ENCODE measurements around the gene PXMP4.

The PXMP4 gene

DNA sequence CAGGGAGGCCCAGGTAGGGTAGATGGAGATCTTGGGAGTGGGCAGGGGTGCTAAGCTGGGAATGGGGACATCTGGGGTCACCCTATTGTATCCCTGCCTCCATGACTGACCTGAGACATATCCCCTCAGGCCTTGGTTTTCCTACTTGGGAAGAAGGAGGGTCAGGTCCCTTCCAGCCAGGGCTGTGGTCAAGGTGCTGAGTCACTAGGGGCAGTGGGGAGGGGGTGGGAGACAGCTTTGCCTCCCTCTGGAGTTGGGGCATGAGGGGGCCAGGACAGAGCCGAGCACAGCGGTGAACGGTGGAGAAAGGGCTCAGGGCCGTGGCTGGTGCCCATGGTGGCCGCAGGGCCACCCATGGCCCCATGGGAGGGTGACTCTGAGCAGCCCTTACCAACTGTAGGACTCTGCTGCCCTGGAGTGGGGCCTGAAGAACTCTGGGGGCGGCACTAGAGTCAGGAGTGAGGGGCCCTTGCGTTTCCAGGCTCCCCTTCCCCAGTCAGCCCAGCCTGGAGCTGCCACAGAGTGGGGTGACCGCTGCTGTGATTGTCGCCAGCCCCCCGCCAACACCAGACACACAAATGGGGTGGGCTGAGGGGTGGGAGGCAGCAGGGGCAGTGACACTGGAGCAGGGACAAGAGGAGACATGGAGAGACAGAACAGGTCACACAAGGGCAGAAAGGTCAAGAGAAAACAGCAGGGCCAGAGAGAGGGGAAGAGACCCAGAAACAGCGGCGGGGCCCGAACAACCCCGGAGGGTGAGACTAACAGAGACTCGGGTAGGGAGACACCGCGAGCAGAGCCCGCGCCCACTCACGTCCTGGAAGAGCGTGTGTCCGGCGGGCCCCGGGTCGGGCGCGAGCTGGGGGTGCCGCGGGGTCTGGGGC is 46.5 kb downstream of the PXMP4 start:
- H3K4me1 Mint-ChIP-seq = peaks cover 24% of the 10 kb centered on the region
- H3K4me3 Mint-ChIP-seq = peak overlapping the region; percentile 91
- H3K36me3 Mint-ChIP-seq (ENCODE audit: insufficient read depth) = peaks cover 4% of the 10 kb centered on the region
- DNase-seq (ENCODE audit: low spot score in 2 of 2) (no peak), ATAC-seq (replicated peaks; ENCODE audit: extremely low read depth, poor library complexity, severe bottlenecking) (peak; percentile 11)
- H3K27ac Mint-ChIP-seq (ENCODE audit: low read depth) = peak overlapping the region; percentile 55
- H3K27me3 Mint-ChIP-seq = no peaks in the 10 kb centered on the region
- H3K9me3 Mint-ChIP-seq = no peaks in the 10 kb centered on the region

DNA sequence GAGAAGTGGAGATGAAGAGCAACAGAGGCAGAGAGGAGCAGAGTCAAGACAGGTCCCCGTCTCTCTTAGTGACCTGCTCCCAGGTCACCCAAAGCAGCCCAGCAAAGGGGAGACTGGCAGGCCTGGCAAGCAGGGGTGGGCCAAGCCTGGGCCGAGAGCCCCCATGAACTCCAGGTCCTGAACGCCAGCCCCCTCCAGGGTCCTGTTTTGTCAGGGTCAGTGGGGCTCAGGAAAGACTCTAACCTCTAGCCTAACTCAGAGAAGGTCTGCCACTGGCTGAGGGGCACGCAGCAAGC is 47.0 kb downstream of the PXMP4 start:
- ATAC-seq (replicated peaks; ENCODE audit: extremely low read depth, poor library complexity, severe bottlenecking) (no peak), DNase-seq (ENCODE audit: low spot score in 2 of 2) (no peak)
- peaks cover 22% of the 10 kb centered on the region for H3K4me1 Mint-ChIP-seq
- peaks cover 4% of the 10 kb centered on the region for H3K36me3 Mint-ChIP-seq (ENCODE audit: insufficient read depth)
- no peaks in the 10 kb centered on the region for H3K27me3 Mint-ChIP-seq
- peak overlapping the region; percentile 55 for H3K27ac Mint-ChIP-seq (ENCODE audit: low read depth)
- peak overlapping the region; percentile 91 for H3K4me3 Mint-ChIP-seq
- H3K9me3 Mint-ChIP-seq = no peaks in the 10 kb centered on the region

DNA sequence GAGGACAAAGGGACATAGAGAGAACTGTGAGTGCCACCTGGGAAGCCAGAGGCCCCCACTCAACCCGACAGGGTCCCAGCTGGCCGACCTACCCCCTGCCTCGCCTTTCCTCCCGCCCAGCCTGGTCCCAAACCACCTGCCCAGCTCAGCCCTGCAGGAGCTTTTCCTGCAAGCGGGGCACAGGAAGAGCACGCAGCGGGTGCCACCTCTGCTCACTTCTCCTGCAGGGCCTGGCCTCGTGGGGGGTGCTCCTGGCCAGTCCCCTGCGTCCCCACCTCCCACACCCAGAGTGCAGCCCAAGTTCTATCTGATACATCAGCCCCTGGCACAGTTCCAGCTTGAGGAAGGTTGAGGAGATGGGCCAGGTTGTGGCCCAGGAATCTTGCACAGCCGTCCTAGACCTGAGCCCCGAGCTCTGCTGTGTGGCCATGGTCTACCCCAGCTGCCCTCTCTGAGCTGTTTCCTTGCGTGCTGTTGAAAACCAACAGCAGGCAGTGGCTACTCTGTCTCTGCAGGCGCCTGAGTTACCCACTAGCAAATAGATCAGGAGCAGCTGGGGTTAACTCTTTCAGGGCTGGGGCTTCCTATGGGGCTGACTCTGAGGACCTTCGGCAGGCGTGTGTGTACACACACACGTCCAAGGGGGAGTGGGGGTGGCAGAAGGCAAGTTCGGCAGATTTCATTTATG is 47.5 kb downstream of the PXMP4 start:
- no peak for ATAC-seq (replicated peaks; ENCODE audit: extremely low read depth, poor library complexity, severe bottlenecking)
- H3K27me3 Mint-ChIP-seq = no peaks in the 10 kb centered on the region
- H3K4me1 Mint-ChIP-seq = peaks cover 22% of the 10 kb centered on the region
- no peaks in the 10 kb centered on the region for H3K9me3 Mint-ChIP-seq
- peak overlapping the region; percentile 55 for H3K27ac Mint-ChIP-seq (ENCODE audit: low read depth)
- H3K4me3 Mint-ChIP-seq = peak overlapping the region; percentile 91
- DNase-seq (ENCODE audit: low spot score in 2 of 2) = no peak
- H3K36me3 Mint-ChIP-seq (ENCODE audit: insufficient read depth) = peaks cover 4% of the 10 kb centered on the region

DNA sequence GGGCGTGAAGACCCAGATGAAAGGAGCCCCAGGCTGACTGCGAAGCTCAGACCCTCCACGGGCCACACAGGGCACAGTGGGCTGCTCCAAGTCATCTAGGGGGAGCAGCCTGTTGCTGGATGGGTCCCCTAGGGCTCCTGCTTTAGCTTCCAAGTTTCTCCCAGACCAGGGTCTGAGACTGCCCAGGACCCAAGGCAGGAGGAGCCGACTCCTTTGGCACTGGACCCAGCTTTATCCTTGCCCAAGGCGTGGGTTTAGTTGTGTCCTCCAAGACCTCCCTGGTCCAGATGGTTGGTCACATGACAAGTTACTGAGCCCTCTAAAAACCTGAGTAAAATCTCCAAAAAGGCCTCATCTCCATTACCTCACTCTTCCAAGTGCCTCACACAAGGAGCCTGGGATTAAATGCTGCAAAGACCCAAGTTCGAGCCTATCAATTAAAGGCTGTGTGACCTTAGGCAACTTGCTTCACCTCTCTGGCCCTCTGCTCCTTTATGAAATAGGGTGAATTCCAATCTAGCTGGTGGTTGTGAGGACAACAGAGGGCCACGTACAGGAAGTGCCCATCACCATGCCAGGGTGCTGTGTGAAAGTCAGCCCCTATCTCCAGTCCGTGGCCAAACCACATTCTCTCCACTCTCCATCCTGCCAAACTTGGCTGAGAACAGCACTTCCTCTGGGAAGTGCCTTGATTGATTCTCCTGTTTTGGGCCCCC is 48.4 kb downstream of the PXMP4 start:
- no peak for ATAC-seq (replicated peaks; ENCODE audit: extremely low read depth, poor library complexity, severe bottlenecking)
- Mint-ChIP-seq H3K9me3 (no peaks in the 10 kb centered on the region), H3K4me3 (peak overlapping the region; percentile 91), H3K27ac (ENCODE audit: low read depth) (no peak overlapping the region), H3K27me3 (no peaks in the 10 kb centered on the region), H3K4me1 (peaks cover 24% of the 10 kb centered on the region), H3K36me3 (ENCODE audit: insufficient read depth) (peaks cover 4% of the 10 kb centered on the region)
- DNase-seq (ENCODE audit: low spot score in 2 of 2) = no peak

DNA sequence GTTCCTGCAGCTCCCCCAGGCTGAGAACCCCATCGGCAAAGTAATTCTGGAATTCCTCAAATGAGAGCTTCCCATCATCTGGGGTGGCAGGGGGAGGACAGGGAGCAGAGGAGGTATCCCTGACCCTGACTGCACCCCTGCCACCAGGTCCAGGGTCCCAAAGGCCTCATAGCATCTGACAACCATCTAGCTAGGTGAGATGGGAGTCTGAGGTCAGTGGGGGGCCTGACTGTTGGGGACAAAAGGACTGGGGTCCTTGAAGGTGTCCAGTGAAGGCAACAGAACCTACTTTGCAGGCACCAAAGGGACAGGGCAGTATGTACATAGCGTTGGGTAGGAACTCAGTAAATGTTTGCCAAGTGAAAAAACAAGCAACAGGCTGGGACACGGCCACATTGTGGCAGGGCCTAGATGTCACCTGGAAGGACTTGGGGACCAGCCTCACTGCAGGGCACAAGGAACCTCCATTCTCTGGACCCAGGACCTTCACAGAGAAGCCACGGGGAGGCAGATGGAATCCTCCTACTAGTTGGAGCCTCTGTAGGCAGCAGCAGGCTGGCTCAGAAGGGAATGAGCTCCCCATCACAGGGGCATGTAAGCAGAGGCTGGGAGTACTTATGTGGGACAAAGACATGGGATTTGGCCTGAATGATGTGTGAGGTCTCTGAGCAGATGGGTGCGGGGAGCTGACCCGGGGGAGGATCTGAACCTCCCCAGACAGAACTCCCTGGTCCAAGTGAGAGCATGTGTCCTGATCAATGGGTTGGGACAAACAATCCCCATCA is 49.2 kb downstream of the PXMP4 start:
- no peak overlapping the region for H3K27ac Mint-ChIP-seq (ENCODE audit: low read depth)
- ATAC-seq (replicated peaks; ENCODE audit: extremely low read depth, poor library complexity, severe bottlenecking) (no peak), DNase-seq (ENCODE audit: low spot score in 2 of 2) (no peak)
- no peaks in the 10 kb centered on the region for H3K9me3 Mint-ChIP-seq
- H3K4me3 Mint-ChIP-seq = no peak overlapping the region
- peaks cover 32% of the 10 kb centered on the region for H3K4me1 Mint-ChIP-seq
- peaks cover 9% of the 10 kb centered on the region for H3K36me3 Mint-ChIP-seq (ENCODE audit: insufficient read depth)
- no peaks in the 10 kb centered on the region for H3K27me3 Mint-ChIP-seq

DNA sequence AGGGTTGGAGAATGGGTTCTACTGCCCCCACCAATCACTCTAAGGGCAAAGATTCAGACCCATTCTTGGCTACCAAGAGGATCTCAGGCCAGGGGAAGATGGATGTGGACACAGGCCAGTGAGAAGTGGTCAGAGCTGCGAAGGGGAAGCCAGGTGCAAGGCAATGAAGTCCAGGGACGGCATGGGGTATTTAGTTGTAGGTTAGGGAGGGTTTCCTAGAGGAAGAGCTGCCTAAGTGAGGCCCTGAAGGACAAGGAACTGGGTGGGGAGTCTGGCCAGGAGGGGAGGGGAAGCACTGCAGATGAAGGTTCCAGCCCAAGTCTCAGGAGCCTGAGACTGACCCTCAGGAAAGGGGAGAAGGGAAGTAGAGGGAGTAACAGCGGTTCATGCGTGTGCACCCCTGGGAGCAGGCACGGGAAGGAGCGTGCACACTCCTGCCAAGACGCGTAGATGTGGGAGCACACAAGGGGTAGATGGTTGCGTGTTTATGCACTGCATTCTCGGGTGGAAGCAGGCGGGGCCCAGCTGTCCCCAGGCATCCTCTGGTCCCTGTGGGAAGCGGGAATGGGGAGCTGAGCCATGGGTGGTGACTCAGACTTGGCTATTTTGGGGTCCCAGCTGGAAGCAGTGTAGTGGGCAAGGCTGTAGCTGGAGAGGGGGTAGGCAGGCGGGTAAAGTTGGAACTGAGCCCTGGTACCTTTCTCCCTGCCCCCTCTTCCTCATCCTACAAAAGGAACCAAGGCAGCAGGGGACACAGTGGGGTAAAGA is 50.1 kb downstream of the PXMP4 start:
- H3K4me3 Mint-ChIP-seq = no peak overlapping the region
- no peak for ATAC-seq (replicated peaks; ENCODE audit: extremely low read depth, poor library complexity, severe bottlenecking)
- H3K9me3 Mint-ChIP-seq = no peaks in the 10 kb centered on the region

DNA sequence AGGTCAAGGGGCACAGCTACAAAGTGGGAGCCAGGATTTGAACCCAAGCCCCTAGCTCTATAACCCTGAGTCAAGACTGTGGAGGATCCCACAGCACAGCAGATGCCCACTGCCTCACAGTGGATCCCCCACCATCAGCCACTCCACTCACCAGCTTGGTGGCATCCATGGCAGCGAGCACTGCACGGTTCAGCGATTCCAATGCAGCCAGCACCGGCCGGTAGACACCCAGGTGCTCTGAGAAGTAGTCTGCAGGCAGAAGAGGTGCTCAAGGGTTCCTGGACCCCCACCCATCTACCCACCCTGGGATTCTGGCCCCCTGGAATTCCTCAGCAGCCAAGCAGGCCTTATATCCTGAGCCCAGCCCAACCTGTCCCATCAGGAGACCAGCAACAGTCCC is 50.9 kb downstream of the PXMP4 start:
- DNase-seq (ENCODE audit: low spot score in 2 of 2) (no peak), ATAC-seq (replicated peaks; ENCODE audit: extremely low read depth, poor library complexity, severe bottlenecking) (no peak)
- peaks cover 34% of the 10 kb centered on the region for H3K4me1 Mint-ChIP-seq
- no peak overlapping the region for H3K4me3 Mint-ChIP-seq
- peaks cover 13% of the 10 kb centered on the region for H3K36me3 Mint-ChIP-seq (ENCODE audit: insufficient read depth)
- H3K9me3 Mint-ChIP-seq = no peaks in the 10 kb centered on the region
- H3K27ac Mint-ChIP-seq (ENCODE audit: low read depth) = no peak overlapping the region
- H3K27me3 Mint-ChIP-seq = no peaks in the 10 kb centered on the region

More for the DNA sequence above, 50.1 kb downstream of the PXMP4 start:
- DNase-seq (ENCODE audit: low spot score in 2 of 2) = no peak
- Mint-ChIP-seq H3K4me1 (peaks cover 30% of the 10 kb centered on the region), H3K27ac (ENCODE audit: low read depth) (peak overlapping the region; percentile 49), H3K27me3 (no peaks in the 10 kb centered on the region), H3K36me3 (ENCODE audit: insufficient read depth) (peaks cover 9% of the 10 kb centered on the region)

DNA sequence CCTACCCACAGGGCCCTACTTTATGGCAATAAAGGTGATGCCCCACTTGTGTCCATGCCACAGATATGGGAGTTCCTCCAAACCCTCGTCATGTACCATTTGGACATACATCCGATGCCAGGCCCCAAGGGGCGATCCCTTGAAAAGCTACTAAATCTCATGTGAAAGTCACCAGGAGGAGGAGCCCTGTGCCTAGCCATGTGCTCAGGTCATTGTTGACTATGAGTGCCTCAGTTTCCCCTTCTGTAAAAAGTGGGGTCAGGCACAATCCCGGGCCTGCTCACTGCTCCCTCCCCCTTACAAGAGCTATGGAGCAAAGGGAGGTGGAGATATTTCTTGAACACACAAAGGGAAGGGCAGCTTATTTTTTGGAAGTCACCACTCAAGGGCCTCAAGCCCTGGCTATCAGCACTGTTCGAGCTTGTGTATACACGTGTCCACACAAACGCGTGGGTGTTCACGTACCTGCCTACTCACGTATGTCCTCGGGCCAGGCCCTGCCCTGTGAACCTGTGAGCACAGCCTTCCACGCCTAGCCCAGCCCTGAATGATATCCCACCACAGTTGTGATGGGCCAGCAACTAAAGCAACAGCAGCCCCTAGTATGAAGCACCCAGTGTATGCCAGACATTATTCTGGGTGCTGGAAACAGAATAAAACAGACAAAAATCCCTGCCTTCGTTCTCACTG is 51.5 kb downstream of the PXMP4 start:
- H3K4me3 Mint-ChIP-seq = peak overlapping the region; percentile 97

DNA sequence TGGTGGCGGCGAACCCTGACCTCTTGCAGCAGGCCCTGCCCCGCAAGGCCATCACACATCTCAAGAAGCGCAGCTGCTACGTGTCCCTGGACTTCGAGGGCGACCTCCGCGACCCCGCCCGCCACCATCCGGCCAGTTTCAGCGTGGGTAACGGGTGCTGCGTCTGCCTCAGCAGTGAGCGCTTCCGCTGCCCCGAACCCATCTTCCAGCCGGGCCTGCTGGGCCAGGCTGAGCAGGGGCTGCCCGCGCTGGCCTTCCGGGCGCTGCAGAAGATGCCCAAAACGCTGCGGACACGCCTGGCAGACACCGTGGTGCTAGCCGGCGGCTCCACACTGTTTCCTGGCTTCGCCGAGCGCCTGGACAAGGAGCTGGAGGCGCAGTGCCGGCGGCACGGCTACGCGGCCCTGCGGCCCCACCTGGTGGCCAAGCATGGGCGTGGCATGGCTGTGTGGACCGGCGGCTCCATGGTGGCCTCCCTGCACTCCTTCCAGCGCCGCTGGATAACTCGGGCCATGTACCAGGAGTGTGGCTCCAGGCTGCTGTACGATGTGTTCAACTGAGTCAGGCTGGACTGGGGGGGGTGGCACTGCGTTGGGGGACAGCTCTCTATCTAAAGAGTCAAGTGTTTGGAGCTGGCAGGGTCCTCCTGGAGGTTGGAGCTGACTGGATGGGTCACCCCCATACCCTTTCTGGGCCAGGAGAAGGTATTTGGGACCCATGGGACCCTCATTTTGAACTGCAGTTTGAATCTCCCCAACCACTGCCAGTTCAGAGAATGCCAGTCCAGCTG is 52.2 kb downstream of the PXMP4 start:
- H3K36me3 Mint-ChIP-seq (ENCODE audit: insufficient read depth) = peaks cover 15% of the 10 kb centered on the region
- H3K4me3 Mint-ChIP-seq = peak overlapping the region; percentile 97
- H3K27me3 Mint-ChIP-seq = no peaks in the 10 kb centered on the region
- H3K9me3 Mint-ChIP-seq = no peaks in the 10 kb centered on the region
- DNase-seq (ENCODE audit: low spot score in 2 of 2) (peak; percentile 67 to 75), ATAC-seq (replicated peaks; ENCODE audit: extremely low read depth, poor library complexity, severe bottlenecking) (peak; percentile 53)
- H3K4me1 Mint-ChIP-seq = peaks cover 28% of the 10 kb centered on the region
- no peak overlapping the region for H3K27ac Mint-ChIP-seq (ENCODE audit: low read depth)

More for the DNA sequence above, 51.5 kb downstream of the PXMP4 start:
- H3K27ac Mint-ChIP-seq (ENCODE audit: low read depth) = no peak overlapping the region
- H3K36me3 Mint-ChIP-seq (ENCODE audit: insufficient read depth) = peaks cover 13% of the 10 kb centered on the region
- no peaks in the 10 kb centered on the region for H3K9me3 Mint-ChIP-seq
- no peak for ATAC-seq (replicated peaks; ENCODE audit: extremely low read depth, poor library complexity, severe bottlenecking)
- H3K27me3 Mint-ChIP-seq = no peaks in the 10 kb centered on the region
- no peak for DNase-seq (ENCODE audit: low spot score in 2 of 2)
- peaks cover 34% of the 10 kb centered on the region for H3K4me1 Mint-ChIP-seq

DNA sequence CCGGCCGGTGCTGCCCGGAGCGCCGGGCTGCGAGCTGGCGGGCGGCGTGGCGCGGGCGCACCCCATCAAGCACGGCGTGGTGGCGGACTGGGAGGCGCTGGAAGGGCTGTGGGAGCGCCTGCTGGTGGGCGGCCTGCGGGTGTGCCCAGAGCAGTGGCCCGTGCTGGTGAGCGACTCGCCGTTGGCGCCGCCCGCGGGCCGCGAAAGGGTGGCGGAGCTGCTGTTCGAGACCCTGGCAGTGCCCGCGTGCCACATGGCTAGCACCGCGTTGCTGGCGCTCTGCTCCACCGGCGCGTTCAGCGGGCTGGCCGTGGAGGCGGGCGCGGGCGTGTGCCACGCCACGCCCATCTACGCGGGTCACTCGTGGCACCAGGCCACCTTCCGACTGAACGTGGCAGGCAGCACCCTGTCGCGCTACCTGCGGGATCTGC is 52.9 kb downstream of the PXMP4 start:
- H3K4me3 Mint-ChIP-seq = peak overlapping the region; percentile 97
- H3K4me1 Mint-ChIP-seq = peaks cover 29% of the 10 kb centered on the region
- H3K36me3 Mint-ChIP-seq (ENCODE audit: insufficient read depth) = peaks cover 16% of the 10 kb centered on the region
- H3K9me3 Mint-ChIP-seq = no peaks in the 10 kb centered on the region
- ATAC-seq (replicated peaks; ENCODE audit: extremely low read depth, poor library complexity, severe bottlenecking) (peak; percentile 25), DNase-seq (ENCODE audit: low spot score in 2 of 2) (no peak)
- no peaks in the 10 kb centered on the region for H3K27me3 Mint-ChIP-seq
- H3K27ac Mint-ChIP-seq (ENCODE audit: low read depth) = no peak overlapping the region
